H9 (cell line): ENCODE measurements around the gene ZNF644. TPM values are rescaled to one million over a fixed set of nuclear protein-coding genes. Genes with fewer than 3 reads are reported as not detected.

Experiments
- DNase-seq: peaks from one replicate; pipeline ENCODE4 v3.0.0-alpha.2; 2017
- H2AFZ ChIP-seq: one replicate; pipeline ENCODE4 v1.6.1; 2013; ENCODE audit warnings: mild to moderate bottlenecking, low read length, control low read depth, moderate library complexity
- H2AK5ac ChIP-seq: 2 replicates; pipeline ENCODE4 v1.6.1; 2013; ENCODE audit warnings: low read length, control low read depth, mixed read lengths; ENCODE audit not compliant: insufficient read length
- H2BK120ac ChIP-seq: one replicate; pipeline ENCODE4 v1.6.1; 2013; ENCODE audit warnings: low read depth, mild to moderate bottlenecking, low read length, control low read depth, inconsistent platforms; ENCODE audit not compliant: poor library complexity, severe bottlenecking
- H2BK12ac ChIP-seq: 2 replicates; pipeline ENCODE4 v1.6.1; 2013; ENCODE audit warnings: low read length, control low read depth, mixed read lengths, low read depth; ENCODE audit not compliant: insufficient read length
- H2BK15ac ChIP-seq: 2 replicates; pipeline ENCODE4 v1.6.1; 2013; ENCODE audit warnings: low read depth, low read length, control low read depth
- H2BK20ac ChIP-seq: one replicate; pipeline ENCODE4 v1.6.1; 2013; ENCODE audit warnings: low read depth, mild to moderate bottlenecking, low read length, control low read depth, inconsistent platforms; ENCODE audit not compliant: poor library complexity, severe bottlenecking
- H2BK5ac ChIP-seq: 2 replicates; pipeline ENCODE4 v1.6.1; 2013; ENCODE audit warnings: low read length, control low read depth, mixed read lengths; ENCODE audit not compliant: insufficient read length
- H3K14ac ChIP-seq: 2 replicates; pipeline ENCODE4 v1.6.1; 2013; ENCODE audit warnings: low read length, control low read depth; ENCODE audit not compliant: insufficient read depth
- H3K18ac ChIP-seq: 2 replicates; pipeline ENCODE4 v1.6.1; 2013; ENCODE audit warnings: low read depth, mild to moderate bottlenecking, mixed read lengths, low read length, control low read depth; ENCODE audit not compliant: insufficient read length
- H3K23ac ChIP-seq: 2 replicates; pipeline ENCODE4 v1.6.1; 2013; ENCODE audit warnings: low read length, control low read depth, mixed read lengths, low read depth; ENCODE audit not compliant: insufficient read length
- H3K23me2 ChIP-seq: 2 replicates; pipeline ENCODE4 v1.6.1; 2013; ENCODE audit warnings: low read depth, mild to moderate bottlenecking, mixed read lengths, low read length, control low read depth; ENCODE audit not compliant: insufficient read length, poor library complexity, severe bottlenecking
- H3K27ac ChIP-seq: 2 replicates; pipeline ENCODE4 v1.5.1; 2013; ENCODE audit warnings: low read length, control low read depth, mixed read lengths, low read depth; ENCODE audit not compliant: insufficient read length
- H3K27me3 ChIP-seq: 2 replicates; pipeline ENCODE4 v1.6.1; 2013; ENCODE audit warnings: low read length, control low read depth, inconsistent platforms; ENCODE audit not compliant: insufficient read depth
- H3K4ac ChIP-seq: 2 replicates; pipeline ENCODE4 v1.6.1; 2013; ENCODE audit warnings: low read depth, mild to moderate bottlenecking, control low read depth, inconsistent platforms, low read length, moderate library complexity
- H3K4me1 ChIP-seq: 2 replicates; pipeline ENCODE4 v1.6.1; 2013; ENCODE audit warnings: low read length, control low read depth, inconsistent platforms; ENCODE audit not compliant: insufficient read depth
- H3K4me2 ChIP-seq: 2 replicates; pipeline ENCODE4 v1.6.1; 2013; ENCODE audit warnings: low read length, control low read depth, mixed read lengths; ENCODE audit not compliant: insufficient read length, insufficient read depth
- H3K56ac ChIP-seq: 2 replicates; pipeline ENCODE4 v1.6.1; 2013; ENCODE audit warnings: low read depth, mild to moderate bottlenecking, mixed read lengths, low read length, control low read depth; ENCODE audit not compliant: insufficient read length
- H3K79me1 ChIP-seq: 2 replicates; pipeline ENCODE4 v1.6.1; 2013; ENCODE audit warnings: low read depth, mild to moderate bottlenecking, moderate library complexity, low read length, control low read depth, inconsistent platforms; ENCODE audit not compliant: insufficient read depth, poor library complexity, severe bottlenecking
- H3K79me2 ChIP-seq: 2 replicates; pipeline ENCODE4 v1.6.1; 2013; ENCODE audit warnings: low read length, control low read depth, inconsistent platforms; ENCODE audit not compliant: insufficient read depth
- H3K9ac ChIP-seq: 2 replicates; pipeline ENCODE4 v1.6.1; 2013; ENCODE audit warnings: low read length, control low read depth, mixed read lengths; ENCODE audit not compliant: insufficient read length; ENCODE audit errors: extremely low read depth
- H3K9me3 ChIP-seq: one replicate; pipeline ENCODE4 v1.6.1; 2013; ENCODE audit warnings: low read depth, low read length, inconsistent platforms; ENCODE audit not compliant: control insufficient read depth
- H3T11ph ChIP-seq: one replicate; pipeline ENCODE4 v1.6.1; 2013; ENCODE audit warnings: mild to moderate bottlenecking, low read length, control low read depth, inconsistent platforms
- H4K20me1 ChIP-seq: one replicate; pipeline ENCODE4 v1.6.1; 2013; ENCODE audit not compliant: control insufficient read depth, insufficient read length, insufficient read depth
- H4K5ac ChIP-seq: 2 replicates; pipeline ENCODE4 v1.6.1; 2013; ENCODE audit warnings: low read depth, mild to moderate bottlenecking, mixed read lengths, low read length, control low read depth; ENCODE audit not compliant: insufficient read length
- H4K8ac ChIP-seq: replicated peaks from 2 replicates; pipeline ENCODE4 v1.6.1; 2013; ENCODE audit warnings: low read length, control low read depth, mixed read lengths, low read depth; ENCODE audit not compliant: insufficient read length
- H4K91ac ChIP-seq: 2 replicates; pipeline ENCODE4 v1.6.1; 2013; ENCODE audit warnings: low read depth, mild to moderate bottlenecking, moderate library complexity, mixed read lengths, low read length, control low read depth; ENCODE audit not compliant: insufficient read length
- H3K27ac Mint-ChIP-seq, 3 experiments: 2 replicates in 2 of 3; 3 replicates in 1 of 3; pipeline ENCODE4 v1.8.0; 2020 to 2021; ENCODE audit warnings: mixed read lengths in 3 of 3, mild to moderate bottlenecking in 1 of 3, moderate library complexity in 1 of 3
- H3K27me3 Mint-ChIP-seq: 2 replicates; pipeline ENCODE4 v1.8.0; 2021; ENCODE audit warnings: low read depth, mild to moderate bottlenecking, moderate library complexity, mixed read lengths
- H3K36me3 Mint-ChIP-seq, 3 experiments: 2 replicates in 2 of 3; 3 replicates in 1 of 3; pipeline ENCODE4 v1.8.0; 2020 to 2021; ENCODE audit warnings: low read depth in 3 of 3, mixed read lengths in 3 of 3; ENCODE audit not compliant: insufficient read depth in 1 of 3
- H3K4me1 Mint-ChIP-seq, 2 experiments: 2 replicates each; pipeline ENCODE4 v1.8.0; 2020; ENCODE audit warnings: mixed read lengths in 2 of 2
- H3K4me3 Mint-ChIP-seq, 2 experiments: 2 replicates in 1 of 2; 3 replicates in 1 of 2; pipeline ENCODE4 v1.8.0; 2020 to 2021; ENCODE audit warnings: mild to moderate bottlenecking in 2 of 2, mixed read lengths in 2 of 2, moderate library complexity in 1 of 2
- H3K9me3 Mint-ChIP-seq, 2 experiments: 2 replicates in 1 of 2; 3 replicates in 1 of 2; pipeline ENCODE4 v1.8.0; 2020; ENCODE audit warnings: mild to moderate bottlenecking in 2 of 2, mixed read lengths in 2 of 2, moderate library complexity in 1 of 2
- CTCF ChIP-seq: fragments of 200-600 bp; sonication (generic); conservative IDR thresholded peaks from 3 replicates; pipeline ENCODE4 v1.8.0; 2021; ENCODE audit warnings: antibody characterized with exemption, mild to moderate bottlenecking
- WGBS: extraction: QIAGEN DNeasy Blood & Tissue Kit; methylation state at CpG from one replicate; pipeline ENCODE4 v1.1.7; 2013; ENCODE audit warnings: missing lambda C conversion rate, low lambda C conversion rate, mixed read lengths; ENCODE audit not compliant: insufficient read length; ENCODE audit errors: extremely low coverage; 5-methylcytosine and 5-hydroxymethylcytosine counted together
- total RNA-seq: library from RNA; stranded (reverse); gene quantifications from 2 replicates; pipeline ENCODE4 v1.2.1, GENCODE V29; 2021

Gene ZNF644
- total RNA-seq, 1 experiment from 2014 or later, result 78.9 TPM

GRCh38 chr1:90879281-90879680 is 142.6 kb downstream of the ZNF644 start:
- no peak for DNase-seq
- Histone ChIP-seq H2BK20ac (no peak overlapping the region), H3K79me1 (no peaks in the 10 kb centered on the region), H3K9ac (no peak overlapping the region), H3K27ac (no peak overlapping the region), H2BK5ac (no peak overlapping the region), H3K14ac (no peak overlapping the region), H3T11ph (no peak overlapping the region), H2AFZ (no peak overlapping the region), H3K27me3 (no peaks in the 10 kb centered on the region), H3K23ac (no peak overlapping the region), H4K91ac (no peak overlapping the region), H3K9me3 (peaks cover 6% of the 10 kb centered on the region), H3K56ac (no peak overlapping the region), H4K20me1 (no peaks in the 10 kb centered on the region), H2BK15ac (no peak overlapping the region), H2BK12ac (no peak overlapping the region), H3K23me2 (no peaks in the 10 kb centered on the region), H4K5ac (no peak overlapping the region), H3K79me2 (no peaks in the 10 kb centered on the region), H3K18ac (no peak overlapping the region), H4K8ac (no peak overlapping the region), H3K4me2 (no peak overlapping the region), H3K4ac (no peak overlapping the region), H3K4me1 (no peaks in the 10 kb centered on the region), H2BK120ac (no peak overlapping the region), H2AK5ac (no peak overlapping the region)
- no peaks in the 10 kb centered on the region for H3K4me1 Mint-ChIP-seq
- no peak for TF ChIP-seq CTCF
- no peaks in the 10 kb centered on the region; the same call in 1 of the 2 replicates for H3K27me3 Mint-ChIP-seq
- no peak overlapping the region for H3K4me3 Mint-ChIP-seq
- peaks cover 26 to 48% of the 10 kb centered on the region in 2 experiments for H3K9me3 Mint-ChIP-seq
- no peak overlapping the region for H3K27ac Mint-ChIP-seq
- no CpG with 5 or more reads among the region's 1 CpG for WGBS
- peaks cover 13 to 22% (median 20%) of the 10 kb centered on the region in 3 experiments for H3K36me3 Mint-ChIP-seq
